GM19023 (cell line): ENCODE data around the gene PCDH12.

Experiments
- ATAC-seq: cut with Tn5 transposase; IDR thresholded peaks from one replicate; pipeline ENCODE4 v1.9.1; 2021; ENCODE audit warnings: mild to moderate bottlenecking, moderate library complexity; ENCODE audit not compliant: unreplicated experiment

Gene PCDH12

DNA sequence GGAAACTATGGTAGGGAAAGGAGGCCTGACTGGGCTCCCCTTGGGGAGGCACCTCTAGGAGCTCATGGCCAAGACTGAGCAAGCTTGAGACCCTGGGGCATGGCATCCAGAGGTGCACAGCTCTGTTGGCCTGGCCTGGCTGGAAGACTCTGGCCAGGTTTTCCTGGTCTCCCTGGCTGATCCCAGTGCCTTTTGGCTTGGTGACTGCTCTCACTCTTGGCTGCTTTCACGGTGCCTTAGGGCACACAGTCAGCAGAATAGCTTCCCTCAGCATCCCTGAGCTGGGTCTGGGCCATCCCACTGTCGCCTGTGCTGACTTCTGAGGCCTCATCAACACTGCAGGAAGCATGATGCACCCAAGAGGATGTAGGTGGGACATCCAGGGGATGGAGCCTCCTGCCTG lies 47.7 kb downstream of the PCDH12 start:
- ATAC-seq: no peak

DNA sequence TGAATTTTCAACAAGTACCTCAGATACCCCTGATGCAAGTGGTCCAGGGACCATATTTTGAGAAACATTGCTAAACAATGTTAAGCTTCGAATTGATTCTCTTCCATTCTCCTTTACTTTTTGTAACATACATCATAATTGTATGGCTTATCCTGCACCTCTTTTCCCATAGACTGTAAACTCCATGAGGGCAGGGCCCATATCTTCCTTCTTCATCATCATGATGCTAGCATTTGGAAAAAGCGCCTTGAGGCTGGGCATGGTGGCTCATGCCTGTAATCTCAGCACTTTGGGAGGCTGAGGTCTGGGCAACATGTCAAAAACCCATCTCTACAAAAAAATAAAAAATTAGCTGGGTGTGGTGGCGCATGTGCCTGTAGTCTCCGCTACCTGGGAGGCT lies 48.8 kb downstream of the PCDH12 start:
- ATAC-seq: no peak

DNA sequence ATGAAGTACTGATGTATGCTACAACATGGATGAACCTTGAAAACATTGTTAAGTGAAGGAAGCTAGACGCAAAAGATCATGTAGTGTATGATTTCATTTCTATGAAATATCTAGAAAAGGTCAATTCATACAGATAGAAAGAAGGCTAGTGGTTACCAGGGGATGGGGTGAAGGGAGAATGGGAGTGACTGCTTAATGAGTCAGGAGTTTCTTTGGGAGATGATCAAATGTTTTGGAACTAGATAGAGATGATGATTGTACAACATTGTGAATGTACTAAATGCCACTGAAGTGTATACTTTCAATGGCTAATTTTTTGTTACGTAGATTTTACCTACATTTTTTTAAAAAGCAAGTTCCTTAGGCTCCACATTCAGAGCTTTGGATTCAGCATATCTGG lies 49.2 kb downstream of the PCDH12 start:
- no peak for ATAC-seq

DNA sequence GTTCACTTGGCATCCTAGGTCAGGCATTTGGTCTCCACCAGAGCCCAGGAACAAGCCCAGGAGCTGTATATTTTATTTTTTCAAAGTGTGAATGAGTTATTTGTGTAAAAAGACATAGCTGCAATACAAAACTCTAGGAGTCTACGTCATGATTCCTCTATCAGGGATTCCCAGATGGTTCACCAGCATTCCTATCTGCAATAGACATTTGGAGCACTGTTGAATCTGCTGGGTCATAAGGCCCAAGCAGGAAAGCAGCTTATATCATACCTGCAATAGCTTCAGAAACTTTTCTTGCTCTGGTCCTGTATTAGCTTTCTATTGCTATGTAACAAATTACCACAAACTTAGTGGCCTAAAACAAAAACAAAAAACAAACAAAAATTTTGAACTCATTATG lies 51.0 kb downstream of the PCDH12 start:
- ATAC-seq: no peak

DNA sequence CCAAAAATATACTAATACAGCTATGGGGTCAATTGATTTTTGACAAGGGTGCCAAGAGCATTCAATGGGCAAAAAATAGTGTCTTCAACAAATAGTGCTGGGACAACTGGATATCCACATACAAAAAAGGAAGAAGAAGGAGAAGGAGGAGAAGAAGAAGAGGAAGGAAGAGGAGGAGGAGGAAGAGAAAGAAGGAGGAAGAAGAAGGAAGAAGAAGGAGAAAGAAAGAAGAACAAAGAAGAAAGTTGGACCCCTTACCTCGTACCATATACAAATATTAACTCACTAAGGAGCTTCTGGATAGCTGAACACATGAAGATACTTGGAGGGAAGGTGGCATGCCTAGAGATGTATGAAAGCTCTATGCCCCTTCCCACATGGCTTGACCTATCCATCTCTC lies 51.5 kb downstream of the PCDH12 start:
- ATAC-seq: no peak

DNA sequence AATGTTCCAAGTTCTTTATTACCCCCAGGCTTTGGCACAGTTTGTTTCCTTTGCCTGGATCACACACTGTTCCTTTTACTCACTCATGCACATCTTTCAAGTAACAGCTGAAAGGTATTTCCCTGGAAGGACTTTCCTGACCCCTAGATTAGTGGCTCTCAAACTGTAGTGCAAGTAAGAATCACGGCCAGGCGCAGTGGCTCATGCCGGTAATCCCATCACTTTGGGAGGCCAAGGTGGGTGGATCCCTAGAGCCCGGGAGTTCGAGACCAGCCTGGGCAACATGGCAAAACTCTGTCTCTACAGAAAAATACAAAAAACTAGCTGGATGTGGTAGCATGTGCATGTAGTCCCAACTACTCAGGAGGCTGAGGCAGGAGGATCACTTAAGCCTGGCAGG lies 53.5 kb downstream of the PCDH12 start:
- no peak for ATAC-seq

DNA sequence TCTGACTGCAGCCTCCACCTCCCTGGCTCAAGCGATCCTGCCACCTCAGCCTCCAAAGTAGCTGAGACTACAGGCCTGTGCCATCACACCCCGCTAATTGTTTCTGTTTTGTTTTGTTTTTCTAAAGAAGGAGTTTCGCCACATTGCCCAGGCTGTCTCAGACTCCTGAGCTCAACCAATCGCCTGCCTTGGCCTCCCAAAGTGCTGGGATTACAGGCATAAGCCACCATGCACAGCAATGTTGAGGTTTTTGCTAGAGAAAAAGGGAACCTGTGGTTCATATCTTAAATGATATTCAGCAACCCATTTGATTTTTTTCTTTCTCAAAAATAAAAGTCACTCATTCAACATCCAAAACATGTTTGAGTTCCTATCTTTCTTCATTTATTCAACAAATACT lies 54.7 kb downstream of the PCDH12 start:
- ATAC-seq: no peak

DNA sequence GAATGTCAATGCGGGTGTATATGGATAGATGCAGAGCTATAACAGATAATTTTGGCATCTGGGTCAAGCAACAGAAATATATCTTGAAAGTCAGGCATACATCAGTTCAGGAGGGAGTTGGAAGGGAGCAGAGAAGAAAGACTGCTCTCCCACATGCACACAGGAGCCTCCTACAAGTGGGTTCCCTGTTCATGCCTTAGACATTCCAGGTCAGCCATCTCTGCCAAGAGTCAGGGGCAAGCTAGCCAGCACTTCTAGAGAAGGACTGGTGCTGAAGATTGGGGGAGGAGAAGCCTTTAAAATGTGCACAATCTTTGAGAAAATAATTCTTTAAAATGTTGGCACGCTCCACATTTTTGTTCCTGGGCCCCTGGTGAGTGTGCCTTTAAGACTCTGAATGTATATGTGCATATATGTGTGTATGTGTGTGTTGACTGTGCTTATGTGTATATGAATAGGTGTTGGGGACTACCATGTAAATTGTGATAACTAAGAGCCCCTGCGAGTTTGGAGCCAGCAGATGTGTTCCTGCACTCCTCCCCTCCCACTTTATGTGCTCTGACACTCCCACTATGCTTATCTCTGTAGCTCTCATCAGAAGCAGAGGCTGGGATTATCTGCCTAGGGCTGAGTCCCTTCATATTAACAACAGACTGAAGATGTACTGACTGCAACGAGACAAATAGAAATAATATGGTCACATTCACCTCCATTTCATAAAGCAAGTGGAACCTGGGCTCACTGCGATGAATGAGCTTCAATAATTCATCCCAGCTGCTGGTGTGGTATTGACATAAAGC lies 55.8 kb downstream of the PCDH12 start:
- ATAC-seq: no peak

DNA sequence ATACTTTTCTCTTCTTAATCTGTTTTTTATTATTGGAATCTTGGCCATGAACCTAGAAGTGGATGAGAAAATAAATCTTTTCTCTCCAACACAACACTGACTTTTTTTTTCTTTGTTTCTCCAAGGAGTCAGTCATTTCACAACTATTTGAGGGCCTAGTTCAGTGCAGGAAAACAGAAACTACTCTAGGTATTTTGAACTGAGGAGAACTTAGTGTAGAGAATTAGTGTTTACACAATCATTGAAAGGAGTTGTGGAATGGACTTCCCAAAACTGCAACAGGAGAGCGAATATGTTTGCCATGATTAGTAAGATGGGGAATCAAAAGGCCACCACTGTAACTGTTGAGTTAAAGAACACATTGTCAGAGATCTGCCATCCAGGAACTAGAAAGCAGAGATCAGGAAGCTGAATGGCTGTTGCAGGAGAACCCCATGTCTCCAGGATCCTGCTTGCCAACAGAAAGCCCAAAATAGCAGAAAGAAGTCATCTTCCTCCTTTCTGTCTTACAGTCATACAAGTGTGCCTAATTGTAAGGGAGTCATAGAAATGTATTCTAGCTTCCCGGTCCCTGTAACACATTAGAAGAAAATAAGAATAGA lies 59.5 kb downstream of the PCDH12 start:
- ATAC-seq: no peak

DNA sequence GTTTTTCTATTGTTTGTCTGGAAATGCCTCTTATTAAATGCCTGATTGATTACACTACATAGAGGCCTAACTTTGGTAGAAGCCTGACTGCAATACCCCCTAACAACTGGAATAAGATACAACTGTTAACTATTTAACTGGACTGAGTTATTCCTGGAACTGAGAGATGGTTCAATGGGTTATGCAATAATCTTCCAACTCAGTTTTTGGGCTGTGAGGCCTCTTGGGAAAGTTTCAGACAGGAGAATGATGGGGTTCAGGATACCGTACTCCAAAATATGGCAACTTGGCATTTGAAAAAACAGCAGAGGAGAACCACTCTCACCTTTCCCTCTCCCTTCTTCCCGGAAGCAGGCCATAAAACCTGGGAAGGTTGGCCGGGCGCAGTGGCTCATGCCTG lies 60.6 kb downstream of the PCDH12 start:
- ATAC-seq: no peak
